ENCODE results near the gene CADPS. TPM values are rescaled to one million over a fixed set of nuclear protein-coding genes. Genes with fewer than 3 reads are reported as not detected.

CADPS gene
- total and polyA plus RNA-seq, 5 donors from 2014 or later, result not detected

- Mint-ChIP-seq H3K9me3 (peaks cover 0 to 1% (median 0%) of the 10 kb centered on the region in 7 donors), H3K27me3 (peaks cover 8% of the 10 kb centered on the region), H3K4me3 (no peak overlapping the region), H3K27ac (no peak overlapping the region), H3K36me3 (no peaks in the 10 kb centered on the region), H3K4me1 (no peaks in the 10 kb centered on the region)
- H3K4me3 ChIP-seq (ENCODE audit: low read depth, low read length), result no peak overlapping the region
- no peaks in the 10 kb centered on the region for H3K36me3 ChIP-seq (ENCODE audit: control insufficient read depth, insufficient read depth, low read length)
- ATAC-seq (ENCODE audit: low read depth in 2 of 2), result no peak
- H3K27ac ChIP-seq (ENCODE audit: insufficient read depth, low read length, poor library complexity, severe bottlenecking), result no peak overlapping the region
- no peak for DNase-seq
- no peaks in the 10 kb centered on the region for H3K4me1 ChIP-seq (ENCODE audit: control insufficient read depth, insufficient read depth, low read length, poor library complexity, severe bottlenecking)
- H3K9me3 ChIP-seq (ENCODE audit: control insufficient read depth in 2 of 2, low read length in 2 of 2), result no peaks in the 10 kb centered on the region
- no peaks in the 10 kb centered on the region for H3K27me3 ChIP-seq (ENCODE audit: control insufficient read depth, insufficient read depth, low read length)
Measured at GRCh38 chr3:62404321-62404720, 470.9 kb downstream of the CADPS start.

DNA sequence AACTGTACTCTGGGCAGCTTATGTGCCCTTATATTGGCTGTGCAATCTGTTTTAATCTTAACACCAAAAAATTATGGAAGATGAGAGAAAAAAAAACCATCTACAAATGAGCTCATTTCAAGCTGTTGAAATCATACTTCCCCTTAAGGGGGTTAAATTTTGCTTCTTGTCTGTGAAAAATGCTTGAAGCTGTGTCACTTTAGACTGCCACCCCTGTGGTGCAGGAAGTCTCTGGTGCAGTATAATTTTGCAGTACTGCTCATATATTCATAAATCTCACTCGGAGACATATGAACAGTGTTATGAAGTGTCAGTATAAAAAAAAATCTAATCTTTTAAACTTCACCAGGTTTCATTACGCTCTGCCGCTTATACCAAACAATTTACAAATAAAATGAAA is 471.5 kb downstream of the CADPS start:
- Mint-ChIP-seq H3K9me3 (peaks cover 0 to 1% (median 0%) of the 10 kb centered on the region in 7 donors), H3K27me3 (peaks cover 8% of the 10 kb centered on the region), H3K4me1 (no peaks in the 10 kb centered on the region), H3K4me3 (no peak overlapping the region), H3K36me3 (no peaks in the 10 kb centered on the region), H3K27ac (no peak overlapping the region)
- Histone ChIP-seq H3K27me3 (ENCODE audit: control insufficient read depth, insufficient read depth, low read length) (no peaks in the 10 kb centered on the region), H3K4me1 (ENCODE audit: control insufficient read depth, insufficient read depth, low read length, poor library complexity, severe bottlenecking) (no peaks in the 10 kb centered on the region), H3K36me3 (ENCODE audit: control insufficient read depth, insufficient read depth, low read length) (no peaks in the 10 kb centered on the region), H3K4me3 (ENCODE audit: low read depth, low read length) (no peak overlapping the region), H3K9me3 (ENCODE audit: control insufficient read depth in 2 of 2, low read length in 2 of 2) (no peaks in the 10 kb centered on the region), H3K27ac (ENCODE audit: insufficient read depth, low read length, poor library complexity, severe bottlenecking) (no peak overlapping the region)
- DNase-seq, result no peak
- no peak for ATAC-seq (ENCODE audit: low read depth in 2 of 2)

DNA sequence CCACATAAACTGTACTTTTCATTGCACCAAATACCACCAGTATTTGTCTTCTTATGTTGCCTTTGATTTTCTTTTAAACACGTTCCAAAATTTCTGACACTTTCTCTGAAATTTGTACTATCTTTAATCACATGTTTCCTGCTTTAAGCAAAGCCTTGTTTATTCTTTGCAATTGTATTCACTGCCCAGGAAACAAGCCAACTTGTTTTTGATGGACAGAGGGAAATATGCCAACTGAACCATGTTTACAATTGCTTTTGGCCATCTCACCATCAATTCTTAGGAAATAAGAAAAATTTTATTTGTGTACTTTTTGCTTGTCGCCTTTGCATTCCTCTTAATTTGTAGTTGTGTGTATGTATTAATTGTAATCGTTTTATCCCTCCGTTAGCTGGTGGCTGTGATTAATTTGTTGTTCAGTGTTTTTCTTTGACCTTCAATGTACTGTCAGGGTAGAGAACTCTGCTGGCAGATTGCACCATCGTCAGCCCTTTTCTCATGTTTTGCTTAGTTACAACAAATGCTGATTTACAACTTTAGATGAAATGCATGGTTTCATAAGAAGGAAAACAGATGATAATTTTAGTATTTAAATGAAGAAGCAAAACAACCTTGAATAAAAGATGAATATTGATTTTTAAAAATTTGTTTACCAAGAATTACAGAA is 482.5 kb downstream of the CADPS start:
- no peak overlapping the region for H3K27ac Mint-ChIP-seq
- H3K4me3 ChIP-seq (ENCODE audit: low read depth, low read length), result no peak overlapping the region
- no peaks in the 10 kb centered on the region for H3K27me3 ChIP-seq (ENCODE audit: control insufficient read depth, insufficient read depth, low read length)
- no peak for DNase-seq
- no peak overlapping the region for H3K4me3 Mint-ChIP-seq
- peaks cover 0 to 10% (median 3%) of the 10 kb centered on the region in 7 donors for H3K9me3 Mint-ChIP-seq
- H3K4me1 Mint-ChIP-seq, result no peaks in the 10 kb centered on the region
- H3K27ac ChIP-seq (ENCODE audit: insufficient read depth, low read length, poor library complexity, severe bottlenecking), result no peak overlapping the region
- H3K36me3 Mint-ChIP-seq, result no peaks in the 10 kb centered on the region
- H3K9me3 ChIP-seq (ENCODE audit: control insufficient read depth in 2 of 2, low read length in 2 of 2), result no peaks in the 10 kb centered on the region
- no peaks in the 10 kb centered on the region for H3K4me1 ChIP-seq (ENCODE audit: control insufficient read depth, insufficient read depth, low read length, poor library complexity, severe bottlenecking)
- H3K27me3 Mint-ChIP-seq, result no peaks in the 10 kb centered on the region
- H3K36me3 ChIP-seq (ENCODE audit: control insufficient read depth, insufficient read depth, low read length), result no peaks in the 10 kb centered on the region
- no peak for ATAC-seq (ENCODE audit: low read depth in 2 of 2)

DNA sequence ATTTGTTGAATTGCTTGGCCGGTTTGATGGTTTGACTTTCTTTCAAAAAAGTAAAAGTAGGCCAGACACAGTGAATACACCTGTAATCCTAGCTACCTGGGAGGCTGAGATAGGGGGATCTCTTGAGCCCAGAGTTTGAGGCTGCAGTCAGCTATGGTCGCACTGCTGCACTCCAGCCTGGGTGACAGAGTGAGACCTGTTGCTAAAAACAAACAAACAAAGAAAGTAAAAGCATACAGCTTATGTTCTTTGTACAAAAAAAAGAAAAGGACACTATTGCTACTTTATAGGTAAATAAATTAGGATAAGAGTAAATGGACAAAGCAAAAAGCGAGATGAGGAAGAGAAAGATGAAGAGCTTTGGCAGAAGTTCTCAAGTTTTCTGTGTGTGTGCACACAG is 488.0 kb downstream of the CADPS start:
- H3K27me3 Mint-ChIP-seq, result no peaks in the 10 kb centered on the region
- H3K4me1 ChIP-seq (ENCODE audit: control insufficient read depth, insufficient read depth, low read length, poor library complexity, severe bottlenecking), result no peaks in the 10 kb centered on the region
- no peaks in the 10 kb centered on the region for H3K36me3 Mint-ChIP-seq
- H3K27me3 ChIP-seq (ENCODE audit: control insufficient read depth, insufficient read depth, low read length), result no peaks in the 10 kb centered on the region
- H3K4me3 ChIP-seq (ENCODE audit: low read depth, low read length), result no peak overlapping the region
- no peak overlapping the region for H3K27ac ChIP-seq (ENCODE audit: insufficient read depth, low read length, poor library complexity, severe bottlenecking)
- no peaks in the 10 kb centered on the region for H3K4me1 Mint-ChIP-seq
- H3K27ac Mint-ChIP-seq, result no peak overlapping the region
- DNase-seq (no peak), ATAC-seq (ENCODE audit: low read depth in 2 of 2) (no peak)
- no peaks in the 10 kb centered on the region for H3K36me3 ChIP-seq (ENCODE audit: control insufficient read depth, insufficient read depth, low read length)
- H3K9me3 Mint-ChIP-seq, result peaks cover 0 to 7% (median 0%) of the 10 kb centered on the region in 7 donors
- H3K4me3 Mint-ChIP-seq, result no peak overlapping the region
- no peaks in the 10 kb centered on the region for H3K9me3 ChIP-seq (ENCODE audit: control insufficient read depth in 2 of 2, low read length in 2 of 2)

DNA sequence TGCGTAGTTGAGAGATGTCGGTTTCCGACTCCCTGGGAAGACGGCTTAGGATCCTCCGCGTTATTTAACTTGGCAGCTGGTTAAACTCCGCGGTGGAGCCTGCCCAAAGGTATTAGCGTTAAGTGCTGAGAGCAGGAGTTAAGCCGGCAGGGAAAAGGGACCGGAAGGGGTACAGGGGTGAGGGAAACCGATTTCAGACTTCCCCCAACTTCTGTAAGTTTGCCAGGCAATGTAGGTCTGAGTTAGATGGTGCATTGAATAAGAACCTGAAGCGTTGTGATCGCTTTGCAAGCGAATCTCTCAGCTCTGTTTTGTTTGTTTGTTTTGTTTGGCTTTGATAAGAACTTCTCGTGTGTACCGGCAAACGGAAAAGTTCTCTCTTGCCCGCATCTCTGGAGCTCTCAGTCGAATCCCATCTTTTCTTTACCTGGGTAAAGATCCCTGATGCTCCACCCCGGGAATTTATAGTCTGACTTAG is 495.9 kb downstream of the CADPS start:
- no peak overlapping the region for H3K4me3 ChIP-seq (ENCODE audit: low read depth, low read length)
- H3K27me3 Mint-ChIP-seq, result peaks cover 63% of the 10 kb centered on the region
- no peaks in the 10 kb centered on the region for H3K4me1 ChIP-seq (ENCODE audit: control insufficient read depth, insufficient read depth, low read length, poor library complexity, severe bottlenecking)
- H3K4me3 Mint-ChIP-seq, result no peak overlapping the region
- peaks cover 0 to 7% (median 2%) of the 10 kb centered on the region in 7 donors for H3K9me3 Mint-ChIP-seq
- H3K9me3 ChIP-seq (ENCODE audit: control insufficient read depth in 2 of 2, low read length in 2 of 2), result no peaks in the 10 kb centered on the region
- peaks cover 0 to 10% (median 4%) of the 10 kb centered on the region in 4 donors for H3K4me1 Mint-ChIP-seq
- no peak overlapping the region for H3K27ac Mint-ChIP-seq
- H3K36me3 ChIP-seq (ENCODE audit: control insufficient read depth, insufficient read depth, low read length), result no peaks in the 10 kb centered on the region
- H3K27ac ChIP-seq (ENCODE audit: insufficient read depth, low read length, poor library complexity, severe bottlenecking), result no peak overlapping the region
- H3K27me3 ChIP-seq (ENCODE audit: control insufficient read depth, insufficient read depth, low read length), result peaks cover 37% of the 10 kb centered on the region
- ATAC-seq (ENCODE audit: low read depth in 2 of 2) (no peak), DNase-seq (no peak)
- no peaks in the 10 kb centered on the region for H3K36me3 Mint-ChIP-seq

- Mint-ChIP-seq H3K36me3 (no peaks in the 10 kb centered on the region), H3K9me3 (peaks cover 0 to 7% (median 2%) of the 10 kb centered on the region in 7 donors), H3K4me1 (peaks cover 0 to 10% (median 7%) of the 10 kb centered on the region in 4 donors), H3K4me3 (no peak overlapping the region), H3K27ac (no peak overlapping the region), H3K27me3 (peaks cover 67% of the 10 kb centered on the region)
- Histone ChIP-seq H3K27ac (ENCODE audit: insufficient read depth, low read length, poor library complexity, severe bottlenecking) (no peak overlapping the region), H3K4me1 (ENCODE audit: control insufficient read depth, insufficient read depth, low read length, poor library complexity, severe bottlenecking) (no peaks in the 10 kb centered on the region), H3K4me3 (ENCODE audit: low read depth, low read length) (no peak overlapping the region), H3K27me3 (ENCODE audit: control insufficient read depth, insufficient read depth, low read length) (peaks cover 37% of the 10 kb centered on the region), H3K9me3 (ENCODE audit: control insufficient read depth in 2 of 2, low read length in 2 of 2) (no peaks in the 10 kb centered on the region), H3K36me3 (ENCODE audit: control insufficient read depth, insufficient read depth, low read length) (no peaks in the 10 kb centered on the region)
- ATAC-seq (ENCODE audit: low read depth in 2 of 2), result no peak
- DNase-seq, result no peak
Measured at GRCh38 chr3:62378921-62379320, 496.3 kb downstream of the CADPS start.

DNA sequence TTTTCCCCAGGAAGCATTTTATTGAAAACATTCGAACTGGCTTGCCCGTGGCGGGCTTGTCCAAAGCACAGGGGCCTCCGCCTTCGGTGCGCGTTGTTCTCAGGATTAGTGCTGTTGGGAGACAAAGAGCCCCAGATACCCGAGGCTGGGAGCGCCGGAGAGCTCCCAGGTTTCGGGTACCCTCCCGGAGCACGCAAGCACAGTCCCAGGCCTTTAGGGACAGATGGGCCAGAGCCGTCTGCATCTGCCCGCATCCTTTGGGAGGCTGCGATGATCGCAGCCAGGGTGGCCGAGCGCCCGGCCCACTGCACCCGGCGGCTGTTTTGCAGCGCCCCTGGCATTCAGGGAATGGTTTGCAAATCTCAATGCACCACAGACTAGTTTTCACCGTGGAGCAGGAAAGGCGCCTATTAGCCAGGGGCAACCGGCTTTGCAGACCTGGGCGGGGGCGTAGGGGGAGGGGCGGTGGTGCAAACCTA is 496.9 kb downstream of the CADPS start:
- peaks cover 37% of the 10 kb centered on the region for H3K27me3 ChIP-seq (ENCODE audit: control insufficient read depth, insufficient read depth, low read length)
- Mint-ChIP-seq H3K4me3 (no peak overlapping the region), H3K4me1 (peaks cover 0 to 10% (median 7%) of the 10 kb centered on the region in 4 donors), H3K36me3 (no peaks in the 10 kb centered on the region), H3K9me3 (peaks cover 0 to 6% (median 1%) of the 10 kb centered on the region in 7 donors), H3K27ac (no peak overlapping the region), H3K27me3 (peaks cover 71% of the 10 kb centered on the region)
- H3K36me3 ChIP-seq (ENCODE audit: control insufficient read depth, insufficient read depth, low read length), result no peaks in the 10 kb centered on the region
- ATAC-seq (ENCODE audit: low read depth in 2 of 2) (no peak), DNase-seq (no peak)
- H3K4me1 ChIP-seq (ENCODE audit: control insufficient read depth, insufficient read depth, low read length, poor library complexity, severe bottlenecking), result no peaks in the 10 kb centered on the region
- no peak overlapping the region for H3K27ac ChIP-seq (ENCODE audit: insufficient read depth, low read length, poor library complexity, severe bottlenecking)
- no peak overlapping the region for H3K4me3 ChIP-seq (ENCODE audit: low read depth, low read length)
- no peaks in the 10 kb centered on the region for H3K9me3 ChIP-seq (ENCODE audit: control insufficient read depth in 2 of 2, low read length in 2 of 2)

All from CD4-positive, CD25-positive, alpha-beta regulatory T cell (primary cell).